Tibial nerve (tissue), 4 donors: ENCODE results near the gene PFN1.

Source experiments
- CTCF ChIP-seq, 5 experiments: fragments of 200-600 bp in 3 of 5; fragments of 450-650 bp in 2 of 5; sonication (generic) in 3 of 5; IDR thresholded peaks; one replicate each; pipeline ENCODE4 v1.5.1; 2016 to 2019; ENCODE audit warnings: antibody characterized with exemption in 5 of 5, mild to moderate bottlenecking in 3 of 5, moderate library complexity in 2 of 5
- EP300 ChIP-seq, 2 donors: sonication (generic); formaldehyde crosslinking; IDR thresholded peaks; one replicate each; pipeline ENCODE4 v1.6.1; 2017; ENCODE audit warnings: antibody characterized with exemption in 2 of 2, mild to moderate bottlenecking in 1 of 2
- POLR2A ChIP-seq, 2 donors: fragments of 450-650 bp; IDR thresholded peaks; one replicate each; pipeline ENCODE4 v1.6.1; 2017; ENCODE audit warnings: antibody characterized with exemption in 2 of 2, mild to moderate bottlenecking in 2 of 2, moderate library complexity in 2 of 2

- no peak for TF ChIP-seq CTCF (IDR thresholded peaks at IDR 0.05)
- TF ChIP-seq EP300 (IDR thresholded peaks at IDR 0.05), result no peak
- TF ChIP-seq POLR2A (IDR thresholded peaks at IDR 0.05), result no peak
Observed at GRCh38 chr17:4898351-4898750, 50.0 kb downstream of the PFN1 start.
